GM19395 (cell line): Measurements from ENCODE around the gene MYO1D.
A peak's percentile ranks its signal among the peaks of the same experiment; 100 is the strongest.

Experiments used
- ATAC-seq: cut with Tn5 transposase; IDR thresholded peaks from one replicate; pipeline ENCODE4 v1.9.1; 2021; ENCODE audit warnings: mild to moderate bottlenecking, moderate library complexity; ENCODE audit not compliant: unreplicated experiment

Gene MYO1D

DNA sequence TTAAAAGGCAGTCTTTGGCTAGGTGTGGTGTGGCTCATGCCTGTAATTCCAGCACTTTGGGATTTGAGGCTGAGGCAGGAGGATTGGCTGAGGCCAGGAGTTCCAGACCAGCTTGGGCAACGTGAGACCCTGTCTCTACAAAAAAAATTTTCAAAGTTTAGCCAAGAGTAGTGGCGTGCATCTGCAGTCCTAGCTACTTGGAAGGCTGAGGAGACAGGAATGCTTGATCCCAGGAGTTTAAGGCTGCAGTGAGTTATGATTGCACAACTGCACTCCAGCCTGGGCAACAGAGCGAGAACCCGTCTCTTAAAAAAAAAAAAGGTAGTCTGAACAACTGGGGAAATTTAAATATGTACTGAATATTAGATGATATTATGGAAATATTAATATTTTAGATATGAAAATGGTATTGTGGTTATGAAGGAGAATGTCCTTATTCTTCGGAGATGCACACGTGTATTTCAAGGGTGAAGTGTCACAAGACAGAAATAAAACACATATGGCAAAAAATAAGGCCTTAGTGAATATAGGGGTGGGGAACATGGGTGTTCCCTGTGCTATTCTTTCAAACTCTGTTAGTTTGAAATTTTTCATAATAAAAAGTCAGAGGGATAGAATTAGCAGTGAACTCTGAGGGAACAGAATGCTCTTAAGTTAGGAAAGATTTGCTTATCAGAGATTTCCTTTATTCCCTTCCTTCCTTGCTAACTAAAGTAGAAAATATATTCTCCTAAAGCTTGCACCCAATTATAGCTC, 245.4 kb downstream of the MYO1D start:
- ATAC-seq = no peak

DNA sequence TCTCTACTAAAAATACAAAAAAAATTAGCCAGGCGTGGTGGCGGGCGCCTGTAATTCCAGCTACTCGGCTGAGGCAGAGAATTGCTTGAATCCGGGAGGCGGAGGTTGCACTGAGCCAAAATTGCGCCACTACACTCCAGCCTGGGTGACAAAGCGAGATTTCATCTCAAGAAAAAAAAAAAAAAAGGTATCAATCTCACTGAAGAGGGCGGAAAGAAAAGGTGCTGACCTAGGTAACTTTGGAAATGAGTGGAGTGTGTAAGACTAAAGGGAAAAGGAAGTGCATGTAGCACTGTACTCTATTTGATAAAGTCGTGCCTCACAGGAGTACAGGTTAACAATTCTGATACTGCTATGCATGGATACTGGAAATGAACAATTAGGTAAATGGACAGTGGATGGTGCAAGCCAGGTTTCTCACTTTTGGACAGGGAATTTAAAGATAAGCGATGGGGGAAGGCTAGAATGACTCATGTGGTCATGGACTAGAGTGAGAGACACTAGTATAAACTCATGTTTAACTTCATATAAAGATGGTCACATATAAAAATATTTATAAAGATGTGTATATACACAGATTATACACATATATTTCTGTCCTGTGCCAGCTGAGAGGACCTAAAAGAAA, 247.2 kb downstream of the MYO1D start:
- no peak for ATAC-seq

DNA sequence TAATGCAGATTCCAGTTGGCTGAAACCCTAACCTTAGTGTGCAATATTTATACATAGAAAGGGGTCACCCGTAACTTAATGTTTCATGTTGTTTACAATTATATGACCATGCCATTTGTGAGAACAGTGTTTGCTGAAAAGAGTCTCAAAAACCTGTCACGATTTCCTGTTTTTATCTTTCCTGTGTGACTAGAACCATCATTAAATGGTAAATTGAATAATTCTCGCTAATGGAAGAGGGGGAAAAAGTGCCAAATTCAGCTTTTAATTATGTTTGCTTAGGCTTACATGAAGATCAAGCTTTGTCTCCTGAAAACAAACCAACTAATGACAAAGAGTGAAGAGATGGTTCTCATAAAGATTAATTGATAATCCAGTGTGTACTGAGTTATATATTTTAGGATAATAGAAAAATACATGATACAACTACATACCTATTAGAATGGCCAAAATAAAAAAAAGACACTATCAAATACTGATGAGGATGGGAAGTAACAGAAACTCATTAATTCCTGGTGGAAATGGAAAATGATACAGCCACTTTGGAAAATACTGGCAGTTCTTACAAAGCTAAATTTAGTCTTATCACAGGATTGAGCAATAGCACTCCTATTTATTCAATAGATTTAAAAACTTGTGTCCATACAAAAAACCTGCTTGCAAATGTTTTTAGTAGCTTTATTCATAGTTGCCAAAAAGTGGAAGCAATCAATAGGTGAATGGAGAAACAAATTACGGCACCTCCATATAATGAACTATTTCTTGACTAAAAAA, 248.5 kb downstream of the MYO1D start:
- no peak for ATAC-seq

DNA sequence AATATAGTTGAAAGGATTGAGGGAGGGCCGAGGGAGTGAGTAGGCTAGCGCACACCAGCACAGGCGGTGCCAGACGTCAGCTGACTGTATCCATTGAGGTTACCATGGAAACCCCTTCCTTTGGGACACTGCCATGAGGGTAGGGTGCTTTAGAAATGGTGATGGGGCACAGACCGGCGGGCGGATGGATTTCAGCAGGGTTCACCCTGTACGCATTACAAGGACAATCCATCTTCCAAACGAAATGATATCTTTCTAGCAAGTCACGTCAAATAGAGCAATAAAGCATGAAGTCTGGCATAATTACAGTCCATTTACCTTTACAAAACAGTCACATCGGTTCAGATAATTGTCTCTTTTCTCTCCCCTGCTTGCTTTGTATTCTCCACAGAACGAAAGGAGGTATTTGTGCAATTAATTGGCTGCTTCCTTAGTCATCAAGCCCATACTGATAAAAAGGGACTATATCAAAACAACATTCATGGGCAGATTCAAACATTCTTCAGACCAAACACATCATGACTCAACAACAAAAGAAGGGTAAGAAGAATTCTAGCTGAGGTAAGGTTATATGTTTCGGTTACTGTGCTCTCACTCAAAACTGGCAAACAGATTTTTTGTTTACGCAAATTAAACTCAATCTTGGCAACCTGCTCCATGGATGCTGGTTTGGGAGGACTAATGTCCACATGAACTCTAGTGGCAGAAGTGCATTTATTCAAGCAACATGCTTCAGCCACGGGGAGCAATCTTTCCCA, 249.5 kb downstream of the MYO1D start:
- ATAC-seq = no peak

DNA sequence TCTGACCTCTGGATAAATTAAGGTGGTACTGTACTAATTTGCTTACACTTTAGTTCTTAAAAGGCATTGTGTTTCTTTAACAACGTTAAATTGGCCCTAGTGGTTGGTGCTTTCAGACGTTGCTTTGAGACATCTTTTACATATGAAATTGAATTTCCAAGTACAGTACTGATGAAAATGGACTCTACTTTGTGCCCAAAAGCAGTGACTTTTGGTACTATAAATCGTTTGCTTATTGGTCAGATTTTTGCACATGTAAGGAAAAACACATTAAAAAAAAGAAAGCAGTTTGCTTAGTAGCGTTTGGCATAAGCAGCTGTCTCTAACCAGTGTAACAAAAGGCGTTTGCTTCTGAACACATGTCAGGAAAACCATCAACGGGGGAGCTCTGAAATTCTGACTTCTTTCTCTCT, 250.5 kb downstream of the MYO1D start:
- ATAC-seq = no peak

DNA sequence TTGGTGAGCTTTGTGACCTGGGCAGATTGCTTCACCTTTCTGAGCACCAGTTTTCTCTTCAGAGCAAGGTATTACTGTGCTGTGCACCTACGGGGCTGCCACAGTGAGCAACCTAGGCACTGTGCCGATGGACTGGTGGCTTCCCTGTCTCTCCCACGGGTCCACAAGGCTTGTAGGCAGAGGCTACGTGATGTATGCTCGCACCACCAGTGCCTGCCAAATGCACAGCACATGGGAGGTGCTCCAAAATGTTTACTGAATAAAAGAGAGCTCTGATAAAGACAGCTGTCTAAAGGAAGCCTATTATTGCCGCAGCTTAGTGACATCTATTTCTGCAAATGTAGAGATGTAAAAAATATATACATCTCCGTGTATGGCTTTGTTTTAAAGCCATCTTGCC, 251.0 kb downstream of the MYO1D start:
- ATAC-seq = no peak

DNA sequence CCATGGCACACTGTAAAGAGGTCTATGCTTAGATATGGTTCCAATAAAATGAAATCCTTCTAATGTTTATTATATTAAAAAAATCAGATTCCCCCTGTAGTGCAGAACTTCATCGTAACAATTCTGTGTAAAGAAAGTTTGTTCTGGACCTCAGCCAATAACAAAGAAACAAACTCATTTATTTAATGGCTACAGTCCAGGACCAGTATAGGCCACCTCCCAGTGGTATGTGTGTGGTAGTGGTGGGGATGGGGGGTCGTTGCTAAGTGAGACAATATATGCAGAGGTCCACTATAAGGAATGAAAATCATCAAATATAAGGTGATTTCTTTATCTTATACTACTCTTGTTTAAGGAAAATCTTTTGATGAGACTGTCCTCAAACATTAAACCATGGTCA, 253.7 kb downstream of the MYO1D start:
- no peak for ATAC-seq

DNA sequence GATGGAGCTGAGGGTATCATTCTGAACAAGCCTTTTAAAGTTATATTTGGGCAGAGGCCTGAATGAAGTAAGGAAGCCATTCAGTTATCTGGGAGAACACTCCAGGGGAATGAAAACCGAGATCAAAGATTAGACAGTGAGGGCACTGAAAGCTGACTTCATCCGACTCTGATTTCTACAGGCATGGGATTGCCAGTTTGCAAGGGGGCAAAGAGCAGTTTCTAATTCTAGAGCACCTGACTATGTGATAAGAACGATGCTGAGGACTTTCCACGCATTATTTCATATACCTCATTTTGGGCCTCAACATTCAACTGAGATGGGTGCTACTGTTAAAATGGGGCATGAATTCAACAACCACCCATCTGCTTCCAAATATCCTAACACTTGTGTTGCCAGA, 254.4 kb downstream of the MYO1D start:
- ATAC-seq = no peak

DNA sequence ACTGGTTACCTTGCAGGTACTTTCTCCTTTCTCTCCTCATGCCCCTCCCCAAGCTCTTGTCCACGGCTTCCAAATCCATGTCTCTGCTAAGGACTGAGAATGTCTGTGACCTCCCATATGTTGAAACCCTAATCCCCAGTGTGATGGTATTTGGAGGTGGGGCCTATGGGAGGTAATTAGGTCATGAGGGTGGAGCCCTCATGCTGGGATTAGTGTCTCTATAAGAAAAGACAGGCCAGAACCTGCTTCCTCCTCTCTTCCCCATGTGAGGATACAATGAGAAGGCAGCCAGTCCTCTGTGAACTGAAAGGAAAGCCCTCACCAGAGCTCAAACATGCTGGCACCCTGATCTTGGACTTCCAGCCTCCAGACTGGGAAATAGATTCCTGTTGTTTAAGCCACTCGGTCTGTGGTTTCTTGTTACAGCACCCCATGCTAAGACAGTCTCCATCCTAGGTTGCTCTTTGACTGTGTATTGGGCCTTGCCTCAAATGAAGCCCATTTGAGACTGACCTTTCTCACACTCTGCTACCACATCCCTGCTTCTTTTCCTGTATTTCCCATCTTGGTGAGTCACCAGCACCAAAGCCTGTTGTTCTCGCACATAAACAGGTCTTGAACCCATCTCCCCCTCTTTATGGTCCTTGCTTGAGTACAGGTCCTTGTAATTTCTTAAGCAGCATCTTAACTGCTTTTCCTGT, 255.2 kb downstream of the MYO1D start:
- ATAC-seq = no peak

DNA sequence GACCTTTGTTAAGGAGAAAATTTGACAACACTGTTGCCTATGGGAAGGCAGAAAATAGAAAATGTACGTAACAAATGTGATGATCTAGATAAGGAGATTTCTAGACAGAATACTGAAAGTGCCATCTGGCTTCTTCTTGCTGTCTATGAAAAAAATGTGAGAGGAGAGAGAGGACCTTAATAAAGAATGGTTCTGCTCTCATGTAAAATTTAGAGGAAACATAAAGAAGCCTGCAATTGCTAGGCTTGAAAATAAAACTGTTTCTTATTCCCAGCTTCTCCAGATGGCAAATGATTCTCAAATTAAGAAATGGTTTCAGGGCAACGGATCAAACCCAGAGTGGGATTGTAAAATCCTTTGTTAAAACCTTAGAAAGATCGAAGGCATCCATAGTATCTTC, 261.6 kb downstream of the MYO1D start:
- no peak for ATAC-seq

DNA sequence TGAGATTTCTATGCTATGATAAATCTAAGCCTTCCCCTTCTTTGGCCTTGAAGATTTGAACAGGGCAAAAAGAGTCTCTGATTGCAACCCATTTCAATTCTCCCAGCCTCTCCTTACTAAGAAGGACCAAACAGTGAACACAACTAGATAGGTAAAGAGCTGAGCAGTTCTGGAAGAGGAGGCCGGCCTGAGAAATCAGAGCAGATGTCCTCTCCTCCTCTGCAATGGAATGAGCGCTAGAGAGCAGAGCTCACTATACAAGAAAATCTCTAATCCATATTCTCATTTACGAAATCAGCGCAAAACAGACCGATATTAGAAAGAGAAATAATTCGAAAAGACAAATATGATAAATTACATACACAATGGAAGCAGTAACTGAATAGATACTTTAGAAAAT, 266.0 kb downstream of the MYO1D start:
- ATAC-seq = no peak

DNA sequence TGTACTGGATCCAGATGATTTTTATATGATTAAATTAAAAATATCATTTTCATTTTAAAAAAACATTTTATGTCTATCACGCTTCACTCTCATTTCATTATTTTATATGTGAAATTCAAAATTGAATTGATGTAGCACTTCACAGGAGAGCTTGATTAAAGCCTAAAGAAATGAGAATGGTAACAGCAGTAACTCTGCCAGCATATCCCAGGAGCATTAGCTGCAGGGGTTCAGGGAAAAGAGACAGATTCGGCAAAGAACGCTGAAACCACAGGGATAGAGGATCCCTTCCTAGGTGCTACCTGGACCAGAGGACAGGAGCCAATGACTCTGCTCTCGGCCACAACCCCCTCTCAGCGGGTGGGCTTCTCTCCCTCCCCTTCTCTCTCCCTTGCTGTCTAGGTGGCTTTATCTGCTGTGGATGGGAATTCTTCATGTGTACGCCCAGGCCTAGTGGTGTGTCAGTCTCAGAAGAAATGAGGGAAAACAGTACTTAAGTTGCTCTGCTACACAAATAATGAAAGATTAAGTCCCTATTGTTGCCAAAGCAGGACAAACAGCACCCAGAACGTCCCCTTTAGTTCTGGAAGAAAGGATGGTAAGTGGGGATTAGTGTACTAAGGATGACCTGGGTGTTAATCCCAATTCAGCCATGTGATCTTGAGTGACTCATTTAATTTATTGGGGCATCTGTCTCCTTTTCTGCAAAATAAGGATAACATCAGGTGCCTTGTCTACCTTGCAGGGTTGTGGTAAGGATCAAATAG, 266.9 kb downstream of the MYO1D start:
- no peak for ATAC-seq

DNA sequence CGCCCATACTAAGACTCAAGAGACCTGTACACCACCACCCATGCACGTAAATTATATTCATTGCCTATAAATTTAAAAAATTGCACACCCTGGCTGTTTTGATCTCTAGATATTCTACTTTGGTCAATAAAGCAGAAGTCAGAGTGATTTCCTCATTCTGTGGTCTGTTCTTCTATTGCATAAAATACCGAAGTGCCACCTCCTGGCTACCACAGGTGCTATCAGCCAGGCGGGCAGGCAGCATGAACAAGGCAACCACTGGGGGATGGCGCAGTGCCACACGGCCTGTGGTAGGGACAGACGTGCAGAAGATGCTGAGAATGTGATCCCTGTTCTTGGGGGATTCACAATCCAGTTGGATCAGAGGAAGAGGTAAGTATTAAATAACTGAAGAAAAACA, 267.8 kb downstream of the MYO1D start:
- peak; percentile 58 for ATAC-seq

DNA sequence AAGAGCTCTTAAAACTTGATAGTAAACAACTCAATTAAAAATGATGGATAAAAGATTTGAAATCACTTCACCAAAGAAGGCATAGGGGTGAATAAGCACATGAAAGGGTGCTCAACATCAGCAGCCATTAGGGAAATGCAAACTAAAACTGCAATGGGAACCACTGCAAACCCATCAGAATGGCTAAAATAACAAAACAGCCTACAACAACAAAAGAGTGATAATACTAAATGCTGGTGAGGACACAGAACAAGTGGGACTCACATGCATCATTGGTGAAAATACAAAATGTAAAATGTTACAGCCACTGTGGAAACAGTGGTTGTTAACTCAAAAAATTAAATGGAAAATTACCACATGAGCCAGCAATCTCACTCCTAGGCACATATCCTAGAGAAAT, 268.7 kb downstream of the MYO1D start:
- no peak for ATAC-seq

DNA sequence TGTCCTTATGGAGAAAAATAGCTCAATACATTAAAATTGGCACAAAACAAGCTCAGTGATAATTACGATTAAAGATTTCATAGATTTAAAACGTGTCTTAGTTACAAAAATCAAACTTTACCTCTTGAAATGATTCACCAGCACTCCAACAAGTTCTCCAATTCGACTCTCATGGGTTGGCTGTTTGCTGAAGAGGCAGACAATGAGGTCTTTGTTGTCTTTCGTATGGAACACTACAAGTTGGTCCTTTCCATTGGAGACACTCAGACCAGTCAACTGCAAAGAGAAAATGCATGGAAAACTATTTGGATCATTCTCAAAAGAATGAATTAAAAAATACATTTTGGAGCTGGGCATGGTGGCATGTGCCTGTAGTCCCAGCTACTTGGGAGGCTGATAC, 272.0 kb downstream of the MYO1D start:
- ATAC-seq = no peak

DNA sequence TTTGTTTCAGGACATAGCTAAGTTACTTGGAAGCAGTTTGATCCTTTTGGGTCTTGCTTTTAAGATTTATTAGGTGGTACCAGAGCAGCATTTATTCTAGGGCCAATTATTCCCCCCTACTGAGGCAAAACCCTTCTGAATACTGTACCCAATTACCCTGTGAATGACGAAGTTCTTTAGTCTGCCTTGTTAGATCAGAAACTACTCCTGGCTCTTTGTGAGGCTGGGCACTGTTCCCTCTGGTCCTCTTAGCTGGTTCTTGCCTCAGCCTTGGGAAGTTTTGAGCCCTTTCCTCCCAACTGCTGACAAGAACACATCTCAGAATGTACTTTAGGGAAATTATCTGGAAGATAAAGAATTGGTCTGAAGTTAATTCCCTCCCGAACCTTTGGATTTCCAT, 274.5 kb downstream of the MYO1D start:
- no peak for ATAC-seq

DNA sequence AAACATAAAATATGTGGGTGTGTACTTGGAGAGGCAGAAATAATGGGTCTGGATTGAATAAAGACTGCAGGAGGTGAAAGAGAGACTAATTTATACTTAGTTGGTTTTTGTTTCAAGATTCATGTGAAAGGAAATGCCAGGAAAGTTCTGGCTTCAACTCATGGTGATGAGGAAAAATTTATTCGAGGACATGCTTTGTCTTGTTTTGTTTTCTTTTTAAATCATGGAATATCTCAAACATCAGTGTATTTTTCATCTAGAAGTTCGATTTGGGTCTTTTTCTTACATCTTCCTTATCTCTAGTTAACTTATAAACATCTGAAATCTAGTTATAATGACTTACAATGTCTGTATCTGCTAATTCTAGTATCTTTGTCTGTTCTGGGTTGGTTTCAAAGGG, 275.1 kb downstream of the MYO1D start:
- ATAC-seq = no peak

DNA sequence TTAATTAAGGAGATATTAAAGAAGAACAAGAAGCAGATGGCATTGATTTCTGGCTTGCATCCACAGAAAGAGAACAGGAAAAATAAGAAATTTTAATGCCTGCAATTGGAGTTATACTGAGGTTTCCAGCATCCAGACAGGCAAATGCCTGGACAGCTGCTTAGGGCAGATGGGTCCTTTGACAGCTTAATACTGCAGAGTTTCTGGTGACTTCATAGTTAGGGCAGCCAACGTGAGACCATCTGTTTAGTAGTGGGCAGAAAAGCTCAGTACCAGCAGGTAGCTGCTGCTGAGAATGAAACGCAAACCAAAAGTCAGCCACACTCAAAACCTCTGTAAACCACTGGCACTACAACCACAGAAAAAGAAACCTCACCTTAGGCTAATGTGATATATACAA, 280.3 kb downstream of the MYO1D start:
- ATAC-seq = peak; percentile 62

DNA sequence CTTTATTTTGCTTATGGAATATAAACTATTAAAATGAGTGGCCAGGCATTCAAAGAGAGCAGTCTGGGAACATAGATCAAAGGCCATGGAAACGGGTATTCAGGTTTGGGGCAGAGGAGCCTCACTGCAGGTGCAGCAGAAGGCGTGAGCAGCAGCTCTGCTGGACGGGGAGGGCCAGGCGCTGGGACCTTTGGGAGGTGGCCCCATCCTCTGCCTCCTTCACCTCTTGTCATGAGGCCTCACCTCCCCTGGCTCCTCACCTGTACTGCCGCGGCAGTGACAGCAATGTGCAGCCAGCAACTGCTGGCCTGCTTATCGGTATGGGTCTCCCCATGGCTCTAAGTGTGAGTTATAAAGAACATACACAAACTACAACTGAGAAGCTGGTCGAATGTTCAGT, 280.7 kb downstream of the MYO1D start:
- no peak for ATAC-seq

DNA sequence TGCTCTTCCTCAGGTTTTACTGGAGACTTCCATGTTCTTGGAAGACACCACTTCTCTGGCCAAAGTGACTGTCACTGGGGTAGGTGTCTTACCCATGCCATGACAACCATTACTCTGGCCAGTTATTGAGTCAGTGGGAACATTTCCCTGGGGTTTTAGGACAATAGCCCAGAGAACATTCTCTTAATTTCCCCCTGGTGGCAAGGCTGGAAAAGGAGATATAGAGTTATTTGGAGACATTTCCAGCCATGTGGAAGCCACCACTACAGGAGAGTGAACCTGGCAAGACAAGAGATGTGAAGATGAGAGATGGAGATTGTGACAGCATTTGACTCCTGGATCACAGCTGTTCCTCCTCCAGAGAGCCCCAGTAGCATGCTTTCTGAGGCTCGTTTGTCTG, 283.9 kb downstream of the MYO1D start:
- no peak for ATAC-seq
